Left ventricle myocardium inferior (tissue), 1 donor: ENCODE results near the gene TBC1D22A. TPM values are rescaled to one million over a fixed set of nuclear protein-coding genes. Genes with fewer than 3 reads are reported as not detected.

Source experiments
- DNase-seq: peaks from one replicate; pipeline ENCODE4 v3.0.0-alpha.2; 2020
- H3K27ac ChIP-seq: fragments of 200-600 bp; replicated peaks from 2 replicates; pipeline ENCODE4 v1.8.0; 2021
- H3K27me3 ChIP-seq: fragments of 200-600 bp; 2 replicates; pipeline ENCODE4 v1.8.0; 2021; ENCODE audit warnings: low read depth
- H3K36me3 ChIP-seq: fragments of 200-600 bp; 2 replicates; pipeline ENCODE4 v1.8.0; 2021
- H3K4me1 ChIP-seq: fragments of 200-600 bp; 2 replicates; pipeline ENCODE4 v1.8.0; 2021
- H3K4me3 ChIP-seq: fragments of 200-600 bp; 2 replicates; pipeline ENCODE4 v1.8.0; 2021; ENCODE audit warnings: mild to moderate bottlenecking, moderate library complexity
- H3K9me3 ChIP-seq: fragments of 200-600 bp; replicated peaks from 2 replicates; pipeline ENCODE4 v1.8.0; 2021
- intact Hi-C: fragments of 100-400 bp; cut with micrococcal nuclease; formaldehyde crosslinking; loops from one replicate; pipeline ENCODE4 v1.11.0; 2022
- total RNA-seq: library from RNA; stranded (reverse); fragmentation: NEBNext Ultra II Directional; extraction: Animal tissue kit (Norgen Biotek cat#: 25700); gene quantifications from one replicate; pipeline ENCODE4 v1.2.1, GENCODE V29; 2021
- TF ChIP-seq, protein P1 (sequence below): fragments of 200-600 bp; IDR thresholded peaks from 2 replicates; pipeline ENCODE4 v1.8.0; 2021; ENCODE audit warnings: antibody characterized with exemption, mild to moderate bottlenecking, borderline replicate concordance
- donor health status: DM: no; HTN: yes; CAD: no; lungs with severe emphysema.

Gene TBC1D22A
- total RNA-seq, 1 donor from 2014 or later = 16.2 TPM

- Histone ChIP-seq H3K27me3 (no peaks in the 10 kb centered on the region), H3K4me3 (no peak overlapping the region), H3K36me3 (peaks cover 39% of the 10 kb centered on the region), H3K4me1 (peaks cover 3% of the 10 kb centered on the region), H3K9me3 (no peaks in the 10 kb centered on the region), H3K27ac (no peak overlapping the region)
- TF ChIP-seq, protein P1, sequence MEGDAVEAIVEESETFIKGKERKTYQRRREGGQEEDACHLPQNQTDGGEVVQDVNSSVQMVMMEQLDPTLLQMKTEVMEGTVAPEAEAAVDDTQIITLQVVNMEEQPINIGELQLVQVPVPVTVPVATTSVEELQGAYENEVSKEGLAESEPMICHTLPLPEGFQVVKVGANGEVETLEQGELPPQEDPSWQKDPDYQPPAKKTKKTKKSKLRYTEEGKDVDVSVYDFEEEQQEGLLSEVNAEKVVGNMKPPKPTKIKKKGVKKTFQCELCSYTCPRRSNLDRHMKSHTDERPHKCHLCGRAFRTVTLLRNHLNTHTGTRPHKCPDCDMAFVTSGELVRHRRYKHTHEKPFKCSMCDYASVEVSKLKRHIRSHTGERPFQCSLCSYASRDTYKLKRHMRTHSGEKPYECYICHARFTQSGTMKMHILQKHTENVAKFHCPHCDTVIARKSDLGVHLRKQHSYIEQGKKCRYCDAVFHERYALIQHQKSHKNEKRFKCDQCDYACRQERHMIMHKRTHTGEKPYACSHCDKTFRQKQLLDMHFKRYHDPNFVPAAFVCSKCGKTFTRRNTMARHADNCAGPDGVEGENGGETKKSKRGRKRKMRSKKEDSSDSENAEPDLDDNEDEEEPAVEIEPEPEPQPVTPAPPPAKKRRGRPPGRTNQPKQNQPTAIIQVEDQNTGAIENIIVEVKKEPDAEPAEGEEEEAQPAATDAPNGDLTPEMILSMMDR = no peak
- DNase-seq = no peak
- intact Hi-C loops = no loop called here
Observed at GRCh38 chr22:47063606-47064005, 301.2 kb downstream of the TBC1D22A start.

DNA sequence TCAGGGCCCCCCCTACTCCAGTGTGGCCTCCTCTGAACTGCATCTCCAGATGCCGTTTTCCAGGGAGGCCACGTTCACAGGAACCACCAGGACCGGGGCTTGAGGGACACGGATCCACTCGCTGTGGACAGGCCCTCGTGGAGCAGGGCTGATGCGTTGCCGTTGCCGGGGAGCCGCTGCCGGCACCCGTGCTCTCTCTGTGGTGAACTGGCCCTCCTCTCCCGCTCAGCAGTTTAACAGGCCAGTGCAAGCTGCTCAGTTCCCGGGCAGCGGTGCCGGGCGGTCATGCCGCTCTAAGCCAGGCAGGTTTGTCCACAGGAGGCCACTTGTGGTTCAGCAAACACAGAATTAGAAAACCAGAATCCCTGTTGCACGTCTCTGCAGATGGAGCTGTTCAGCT, 301.6 kb downstream of the TBC1D22A start:
- H3K36me3 ChIP-seq = peaks cover 35% of the 10 kb centered on the region
- intact Hi-C loops = no loop called here
- H3K4me1 ChIP-seq = peaks cover 3% of the 10 kb centered on the region
- TF ChIP-seq, protein P1 = no peak
- H3K4me3 ChIP-seq = no peak overlapping the region
- DNase-seq = peak; percentile 1
- no peak overlapping the region for H3K27ac ChIP-seq
- no peaks in the 10 kb centered on the region for H3K9me3 ChIP-seq
- no peaks in the 10 kb centered on the region for H3K27me3 ChIP-seq

DNA sequence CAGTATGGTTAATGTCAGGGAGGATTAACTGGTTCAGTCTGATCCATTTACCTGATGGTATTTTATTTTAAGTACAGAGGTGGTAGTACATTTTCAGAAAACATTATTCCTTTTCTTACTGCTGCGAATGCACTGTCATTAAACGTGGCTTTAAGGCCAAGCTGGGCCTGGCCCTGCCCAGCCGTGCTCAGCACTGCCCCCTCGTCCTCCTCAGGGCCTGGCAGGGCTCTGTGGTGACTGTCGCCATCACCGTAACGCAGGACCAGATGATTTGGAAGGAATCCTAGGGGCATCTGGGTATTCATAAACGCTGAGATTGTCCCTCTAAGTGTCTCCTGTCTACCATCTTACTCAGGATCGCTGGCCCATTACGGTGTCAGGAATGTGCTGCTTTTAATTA, 302.0 kb downstream of the TBC1D22A start:
- TF ChIP-seq, protein P1 = no peak
- no peak for DNase-seq
- no peaks in the 10 kb centered on the region for H3K27me3 ChIP-seq
- no peaks in the 10 kb centered on the region for H3K9me3 ChIP-seq
- H3K27ac ChIP-seq = no peak overlapping the region
- H3K4me3 ChIP-seq = no peak overlapping the region
- peaks cover 3% of the 10 kb centered on the region for H3K4me1 ChIP-seq
- intact Hi-C loops = no loop called here
- peaks cover 32% of the 10 kb centered on the region for H3K36me3 ChIP-seq

DNA sequence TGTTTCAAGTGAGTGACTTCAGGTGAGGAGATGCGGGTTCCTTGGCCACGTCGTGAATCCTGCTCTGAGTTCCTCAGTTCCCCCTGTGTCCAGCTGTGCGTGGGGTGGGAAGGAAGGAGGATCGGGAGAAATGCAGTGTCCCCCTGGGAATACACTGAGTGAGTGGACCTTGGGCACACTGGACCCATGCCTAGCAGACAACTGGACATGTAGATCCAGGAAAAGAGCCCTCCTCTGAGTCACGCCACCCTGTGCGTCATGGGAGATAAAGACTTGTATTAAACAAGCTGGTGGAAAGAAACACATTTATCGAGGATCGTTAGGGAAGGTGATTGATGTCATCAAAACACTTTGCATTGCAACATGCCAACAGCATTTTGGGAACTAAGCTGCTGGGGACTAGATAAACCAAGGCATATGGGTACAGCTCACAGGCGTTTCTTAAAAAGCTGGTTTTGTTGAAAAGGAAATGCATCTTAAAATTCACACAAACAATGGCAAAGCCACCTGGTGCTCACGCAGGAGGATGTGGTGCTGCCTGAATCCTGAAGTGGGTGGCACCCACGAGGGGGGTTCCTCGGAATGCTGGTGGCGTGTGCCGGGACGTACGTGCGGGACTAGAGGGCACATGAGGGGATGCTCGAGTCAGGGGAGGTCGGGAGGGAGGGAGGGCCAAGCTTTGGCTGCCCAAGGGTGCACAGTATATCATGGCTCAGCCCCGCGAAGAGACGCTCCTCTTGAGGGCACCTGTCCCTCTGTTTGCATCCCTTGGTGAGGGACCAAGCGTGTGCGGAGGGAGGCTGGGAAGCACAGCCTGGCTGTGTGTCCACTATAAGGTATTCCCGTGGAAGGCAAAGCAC, 303.5 kb downstream of the TBC1D22A start:
- Histone ChIP-seq H3K27me3 (no peaks in the 10 kb centered on the region), H3K4me1 (peaks cover 3% of the 10 kb centered on the region), H3K4me3 (no peak overlapping the region), H3K27ac (no peak overlapping the region), H3K9me3 (no peaks in the 10 kb centered on the region), H3K36me3 (peaks cover 27% of the 10 kb centered on the region)
- intact Hi-C loops = no loop called here
- DNase-seq = peak; percentile 11
- TF ChIP-seq, protein P1 = no peak

- intact Hi-C loops = no loop called here
- H3K36me3 ChIP-seq = peaks cover 21% of the 10 kb centered on the region
- no peaks in the 10 kb centered on the region for H3K9me3 ChIP-seq
- H3K4me3 ChIP-seq = no peak overlapping the region
- H3K4me1 ChIP-seq = peaks cover 3% of the 10 kb centered on the region
- no peak overlapping the region for H3K27ac ChIP-seq
- TF ChIP-seq, protein P1 = no peak
- DNase-seq = no peak
- H3K27me3 ChIP-seq = no peaks in the 10 kb centered on the region
Observed at GRCh38 chr22:47066616-47066905, 304.1 kb downstream of the TBC1D22A start.
